HEK293 (cell line): Measurements from ENCODE around the gene HIPK2.

Experiments
- CTCF ChIP-seq: fragments of 450-650 bp; formaldehyde crosslinking; IDR thresholded peaks from 2 replicates; pipeline ENCODE4 v1.5.1; 2016; ENCODE audit warnings: missing biosample characterization, missing genetic modification characterization
- PRDM10 ChIP-seq: fragments of 450-650 bp; formaldehyde crosslinking; IDR thresholded peaks from 2 replicates; pipeline ENCODE4 v1.5.1; 2016; ENCODE audit warnings: missing biosample characterization, missing genetic modification characterization
- ZNF510 ChIP-seq: fragments of 450-650 bp; formaldehyde crosslinking; IDR thresholded peaks from 2 replicates; pipeline ENCODE4 v1.5.1; 2018; ENCODE audit warnings: mild to moderate bottlenecking, missing genetic modification characterization, missing biosample characterization; ENCODE audit not compliant: insufficient replicate concordance
- ZNF701 ChIP-seq: fragments of 450-650 bp; formaldehyde crosslinking; IDR thresholded peaks from 2 replicates; pipeline ENCODE4 v1.5.1; 2016; ENCODE audit warnings: missing biosample characterization, missing genetic modification characterization
- ZNF768 ChIP-seq: fragments of 450-650 bp; formaldehyde crosslinking; IDR thresholded peaks from 2 replicates; pipeline ENCODE4 v1.5.1; 2018; ENCODE audit warnings: missing biosample characterization, mild to moderate bottlenecking, missing genetic modification characterization

DNA sequence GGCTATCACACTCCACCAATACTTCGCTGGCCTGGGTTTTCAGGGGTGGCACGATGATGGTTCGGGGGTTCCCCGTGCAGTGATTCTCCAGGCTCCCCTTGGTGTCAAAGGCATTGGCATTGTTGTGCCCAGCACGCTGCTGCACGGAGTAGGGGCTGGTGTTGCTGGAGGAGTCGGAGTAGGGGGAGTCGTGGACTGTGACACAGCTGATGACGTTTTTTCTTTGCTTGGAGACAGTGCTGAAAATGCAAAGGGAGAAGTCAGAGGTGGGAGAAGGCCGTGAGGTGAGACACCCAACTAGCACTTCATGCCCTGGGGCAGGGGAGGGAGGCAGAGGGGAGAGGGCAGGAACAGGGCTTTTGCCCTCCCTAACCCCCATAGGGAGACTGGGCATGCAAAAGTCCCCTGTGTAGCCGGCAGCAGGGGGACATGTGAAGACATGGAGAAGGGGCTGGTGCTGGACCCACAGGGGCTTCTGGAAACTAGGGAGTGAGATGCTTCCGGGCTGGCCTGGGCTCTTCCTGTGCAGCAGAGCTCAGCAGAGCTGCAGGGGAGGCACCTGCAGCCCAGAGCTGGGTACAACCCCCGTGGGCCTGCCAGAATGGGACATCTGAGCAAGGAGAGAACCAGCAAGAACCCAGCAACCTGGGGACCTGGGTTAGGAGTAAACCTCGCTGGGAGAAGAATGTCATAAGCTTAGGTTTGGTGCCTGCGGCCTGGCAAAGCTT, 193.8 kb downstream of the HIPK2 start:
- TF ChIP-seq ZNF701 (tag by site-specific recombination) (no peak), CTCF (tag by site-specific recombination) (no peak), ZNF768 (tag by site-specific recombination) (no peak), ZNF510 (tag by site-specific recombination) (no peak), PRDM10 (tag by site-specific recombination) (no peak)
